Measurements from ENCODE around the gene PEAK3.
A peak's percentile ranks its signal among the peaks of the same experiment; 100 is the strongest.

Gene PEAK3

GRCh38 chr19:2327773-2328400 lies 45.9 kb upstream of the PEAK3 start:
- no peak for TF ChIP-seq CTCF (IDR thresholded peaks at IDR 0.05; ENCODE audit: low read depth, low read length)
- peak overlapping the region; percentile 96 for H3K4me3 ChIP-seq (ENCODE audit: low read depth, low read length)

- TF ChIP-seq CTCF (IDR thresholded peaks at IDR 0.05; ENCODE audit: low read depth, low read length) = no peak
- peak overlapping the region; percentile 96 for H3K4me3 ChIP-seq (ENCODE audit: low read depth, low read length)
Observed at GRCh38 chr19:2326699-2327360, 44.9 kb upstream of the PEAK3 start.

GRCh38 chr19:2325281-2326046 lies 43.5 kb upstream of the PEAK3 start:
- TF ChIP-seq CTCF (IDR thresholded peaks at IDR 0.05; ENCODE audit: low read depth, low read length) = no peak
- H3K4me3 ChIP-seq (ENCODE audit: low read depth, low read length) = no peak overlapping the region

- no peak for TF ChIP-seq CTCF (IDR thresholded peaks at IDR 0.05; ENCODE audit: low read depth, low read length)
- H3K4me3 ChIP-seq (ENCODE audit: low read depth, low read length) = no peak overlapping the region
Observed at GRCh38 chr19:2324220-2324948, 42.4 kb upstream of the PEAK3 start.

GRCh38 chr19:2323707-2324106 lies 41.7 kb upstream of the PEAK3 start:
- no peak overlapping the region for H3K4me3 ChIP-seq (ENCODE audit: low read depth, low read length)
- TF ChIP-seq CTCF (IDR thresholded peaks at IDR 0.05; ENCODE audit: low read depth, low read length) = no peak

- no peak for TF ChIP-seq CTCF (IDR thresholded peaks at IDR 0.05; ENCODE audit: low read depth, low read length)
- H3K4me3 ChIP-seq (ENCODE audit: low read depth, low read length) = no peak overlapping the region
Observed at GRCh38 chr19:2321565-2322283, 39.7 kb upstream of the PEAK3 start.
